Testis (tissue), 2 donors: ENCODE results near the gene WRNIP1.

Experiments
- CTCF ChIP-seq, 3 experiments: fragments of 450-650 bp in 2 of 3; fragments of 200-600 bp in 1 of 3; sonication (generic) in 1 of 3; IDR thresholded peaks; one replicate each; pipeline ENCODE4 v1.5.1; 2016 to 2019; ENCODE audit warnings: antibody characterized with exemption in 3 of 3, mild to moderate bottlenecking in 2 of 3, moderate library complexity in 1 of 3
- POLR2A ChIP-seq: fragments of 450-650 bp; IDR thresholded peaks from one replicate; pipeline ENCODE4 v1.6.1; 2017; ENCODE audit warnings: antibody characterized with exemption, mild to moderate bottlenecking, moderate library complexity

- TF ChIP-seq CTCF (IDR thresholded peaks at IDR 0.05): no peak
- no peak for TF ChIP-seq POLR2A
These were observed 31.9 kb upstream of the WRNIP1 start for GRCh38 chr6:2733324-2733723.
